ENCODE measurements around the gene ACTRT2.

The ACTRT2 gene

DNA sequence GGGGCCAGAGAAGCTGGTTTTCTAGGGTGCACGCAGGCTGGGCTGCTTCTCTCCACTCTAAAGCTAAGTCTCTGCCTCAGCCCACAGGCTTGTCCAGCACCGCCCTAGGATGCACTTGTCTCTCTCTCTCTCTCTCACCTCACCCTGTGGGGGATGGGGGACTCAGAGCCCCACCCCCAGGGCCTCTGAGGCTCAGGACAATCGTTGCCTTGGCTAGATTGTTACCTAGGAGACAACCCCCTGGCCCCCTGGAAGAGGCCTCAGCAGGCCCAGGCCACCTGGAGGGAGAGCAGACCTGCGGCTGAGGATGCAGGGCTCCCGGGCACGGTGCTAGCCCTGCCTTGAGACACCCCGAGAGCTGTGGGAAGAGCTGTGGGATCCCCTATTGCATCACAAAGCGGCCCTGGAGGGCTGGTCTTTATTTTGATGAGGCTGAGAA is at the start of gene ACTRT2:
Gene ACTRT2 (plus strand): TSS at position 235 of the 439 bp plus-strand sequence. CDS start 220 bp downstream, outside the sequence.
- H3K4me3 ChIP-seq (ENCODE audit: low read depth, low read length): no peak within 1 kb of the TSS
- DNase-seq (ENCODE audit: low read depth): no peak

- DNase-seq (ENCODE audit: low read depth): no peak
- H3K4me3 ChIP-seq (ENCODE audit: low read depth, low read length): no peak overlapping the region
Measured at GRCh38 chr1:2971609-2972008, 49.7 kb upstream of the ACTRT2 start.

GRCh38 chr1:2972011-2972878 is 49.0 kb upstream of the ACTRT2 start:
- no peak for DNase-seq (ENCODE audit: low read depth)
- H3K4me3 ChIP-seq (ENCODE audit: low read depth, low read length): no peak overlapping the region

DNA sequence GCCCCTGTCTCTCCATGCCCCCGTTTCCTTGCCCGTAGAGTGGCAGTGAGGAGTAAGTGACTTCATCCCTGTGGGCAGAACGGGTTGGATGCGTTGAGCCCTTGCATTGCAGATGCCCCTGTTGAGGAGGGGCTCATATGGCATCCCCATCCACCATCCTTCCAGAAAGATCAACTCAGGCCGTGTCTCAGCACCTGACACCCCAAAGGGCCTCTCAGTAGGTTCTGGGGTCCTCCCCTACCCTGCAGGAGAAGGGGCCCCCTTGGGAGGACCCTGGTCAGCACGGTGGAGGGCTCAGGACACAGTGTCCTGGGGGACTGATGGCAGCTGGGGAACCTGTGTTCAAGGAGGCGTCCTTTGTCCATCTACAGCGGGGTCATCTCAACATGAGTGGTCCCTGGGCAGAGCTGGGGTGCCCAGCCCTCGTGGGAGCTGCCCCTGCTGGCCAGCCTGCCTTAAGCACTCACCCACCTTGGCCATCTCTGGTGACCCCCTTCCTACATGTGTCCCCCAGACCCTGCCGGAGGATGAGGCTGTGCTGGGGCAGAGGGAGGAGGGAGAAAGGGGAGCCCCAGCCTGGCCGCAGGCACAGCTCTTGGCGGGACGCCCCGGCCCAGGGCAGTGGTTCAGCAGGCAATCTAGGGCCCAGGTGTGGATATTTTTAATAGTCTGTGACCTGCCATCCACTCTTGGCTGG is 48.2 kb upstream of the ACTRT2 start:
- no peak for DNase-seq (ENCODE audit: low read depth)
- no peak overlapping the region for H3K4me3 ChIP-seq (ENCODE audit: low read depth, low read length)

DNA sequence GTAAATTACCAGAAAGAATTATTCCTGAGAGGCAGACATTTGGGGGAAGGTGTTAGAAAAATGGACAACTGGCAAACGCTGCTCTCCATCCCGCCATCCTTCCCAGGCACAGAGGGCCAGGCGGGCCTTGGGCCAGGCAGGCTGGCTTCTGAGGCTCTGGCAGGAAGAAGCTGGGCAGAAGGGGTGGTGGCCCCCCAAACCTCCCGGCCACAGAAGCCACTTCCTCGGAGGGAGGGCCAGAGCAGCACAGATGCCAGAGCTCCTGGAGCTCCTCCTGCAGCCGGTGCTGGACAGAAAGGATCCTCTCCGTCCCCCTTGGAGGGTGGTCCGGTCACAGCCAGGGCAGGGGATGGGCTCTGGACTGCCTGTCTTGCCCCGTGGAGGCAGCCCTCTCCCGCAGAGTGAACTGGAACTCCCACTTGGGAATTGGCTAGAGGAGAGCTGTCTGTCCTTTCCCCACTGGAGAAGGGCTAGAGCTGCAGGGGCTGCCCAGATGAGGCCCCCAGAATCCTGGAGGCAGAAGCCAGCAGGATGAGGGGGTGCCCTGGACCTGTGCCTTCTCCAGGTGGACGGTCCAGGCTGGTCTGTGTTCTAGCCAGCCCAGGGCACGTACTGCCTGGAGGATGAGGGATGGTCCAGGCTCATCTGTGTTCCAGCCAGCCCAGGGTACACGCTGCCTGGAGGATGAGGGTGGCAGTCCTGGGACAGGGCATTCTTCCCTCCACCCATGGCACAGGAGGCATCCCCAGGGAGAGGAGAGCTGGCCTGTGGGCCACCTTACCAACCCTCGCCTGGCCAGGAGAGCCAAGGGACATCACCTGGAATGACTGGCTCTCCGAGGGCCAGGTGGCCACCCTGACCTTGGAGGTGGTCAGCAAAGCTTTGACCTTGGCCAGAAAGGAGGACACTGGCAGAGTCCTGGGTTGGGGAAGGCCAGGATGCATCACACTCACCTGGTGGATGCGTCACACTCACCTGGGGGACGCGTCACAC is 47.4 kb upstream of the ACTRT2 start:
- no peak overlapping the region for H3K4me3 ChIP-seq (ENCODE audit: low read depth, low read length)
- no peak for DNase-seq (ENCODE audit: low read depth)

GRCh38 chr1:2974701-2975301 is 46.5 kb upstream of the ACTRT2 start:
- no peak for DNase-seq (ENCODE audit: low read depth)
- H3K4me3 ChIP-seq (ENCODE audit: low read depth, low read length): no peak overlapping the region

DNA sequence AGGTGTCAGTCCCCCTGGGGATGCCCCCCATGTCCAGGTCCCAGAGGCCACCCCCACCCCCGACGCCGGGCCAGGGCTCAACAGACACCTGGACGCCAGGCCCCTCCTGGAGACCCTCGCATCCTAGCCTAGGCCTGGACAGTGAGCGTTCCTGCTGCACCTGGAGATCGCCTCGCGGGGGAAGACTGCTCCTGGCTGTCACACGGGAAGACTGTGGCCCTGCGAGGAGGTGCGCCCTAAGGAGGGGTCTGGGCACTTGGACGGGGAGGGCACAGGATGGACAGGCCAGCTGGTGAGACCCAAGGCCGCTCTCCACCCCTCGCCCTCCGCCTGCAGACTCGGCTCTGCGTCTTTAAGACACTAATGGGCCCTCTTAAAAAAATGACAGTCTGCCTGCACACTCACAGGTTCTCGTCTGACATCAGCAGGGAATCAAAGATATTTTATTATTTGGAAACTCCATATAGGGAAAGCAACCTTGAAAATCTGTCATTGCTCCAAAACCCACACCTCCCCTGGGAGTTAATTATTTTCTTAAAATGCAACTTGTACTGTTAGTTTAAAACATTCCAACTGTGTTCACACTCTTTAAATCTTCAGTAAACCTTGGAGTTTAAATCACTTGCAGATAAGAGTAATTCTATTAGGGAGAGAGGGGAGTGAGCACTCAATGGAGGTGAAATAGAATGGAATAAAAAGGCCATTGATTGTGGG is 45.6 kb upstream of the ACTRT2 start:
- DNase-seq (ENCODE audit: low read depth): no peak
- no peak overlapping the region for H3K4me3 ChIP-seq (ENCODE audit: low read depth, low read length)

DNA sequence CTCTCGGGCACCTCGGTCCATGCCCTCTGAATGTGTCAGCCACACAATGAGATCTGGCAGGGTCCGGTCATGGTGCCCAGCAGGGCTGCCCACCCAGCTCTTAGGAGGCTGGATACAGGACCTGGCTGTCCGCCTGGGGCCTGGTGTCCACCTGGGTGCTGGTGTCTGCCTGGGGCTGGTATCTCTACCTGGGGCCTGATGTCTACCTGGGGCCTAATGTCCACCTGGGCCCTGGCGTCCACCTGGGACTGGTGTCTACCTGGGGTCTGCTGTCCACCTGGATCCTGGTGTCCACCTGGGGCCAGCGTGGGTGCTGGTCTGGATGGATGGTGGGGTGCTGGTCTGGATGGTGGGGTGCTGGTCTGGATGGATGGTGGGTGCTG is 45.1 kb upstream of the ACTRT2 start:
- no peak for DNase-seq (ENCODE audit: low read depth)
- H3K4me3 ChIP-seq (ENCODE audit: low read depth, low read length): no peak overlapping the region

GRCh38 chr1:2977886-2978611 is 43.2 kb upstream of the ACTRT2 start:
- H3K4me3 ChIP-seq (ENCODE audit: low read depth, low read length): no peak overlapping the region
- no peak for DNase-seq (ENCODE audit: low read depth)

DNA sequence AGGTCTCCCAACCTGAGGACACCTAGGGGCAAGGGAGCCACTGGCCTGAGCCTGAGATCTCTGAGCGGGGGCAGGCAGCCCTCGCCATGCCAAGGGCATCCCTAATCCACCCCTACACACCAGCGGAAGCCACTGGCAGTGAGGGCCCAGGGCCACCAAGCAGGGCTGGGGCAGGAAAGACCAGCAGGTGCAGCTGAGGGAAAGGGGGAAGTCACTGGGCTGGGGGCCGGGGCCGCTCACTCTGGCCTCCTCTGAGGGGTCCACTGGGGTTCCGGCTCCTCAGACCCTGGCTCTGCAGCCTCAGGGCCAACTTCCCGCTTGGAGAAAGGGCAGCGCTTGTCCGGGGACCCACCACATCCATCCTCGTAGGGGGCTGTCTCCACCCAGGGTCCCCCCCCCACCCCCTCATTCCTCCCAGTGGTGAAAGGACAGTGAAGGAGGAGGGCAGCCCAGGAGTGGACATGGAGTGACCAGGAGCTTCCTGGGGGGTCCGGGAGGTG is 42.5 kb upstream of the ACTRT2 start:
- no peak for DNase-seq (ENCODE audit: low read depth)
- H3K4me3 ChIP-seq (ENCODE audit: low read depth, low read length): no peak overlapping the region

GRCh38 chr1:2979191-2980072 is 41.8 kb upstream of the ACTRT2 start:
- no peak for DNase-seq (ENCODE audit: low read depth)
- no peak overlapping the region for H3K4me3 ChIP-seq (ENCODE audit: low read depth, low read length)

- no peak for DNase-seq (ENCODE audit: low read depth)
- no peak overlapping the region for H3K4me3 ChIP-seq (ENCODE audit: low read depth, low read length)
Measured at GRCh38 chr1:2980073-2980791, 41.0 kb upstream of the ACTRT2 start.

GRCh38 chr1:2980849-2981248 is 40.4 kb upstream of the ACTRT2 start:
- H3K4me3 ChIP-seq (ENCODE audit: low read depth, low read length): no peak overlapping the region
- no peak for DNase-seq (ENCODE audit: low read depth)

DNA sequence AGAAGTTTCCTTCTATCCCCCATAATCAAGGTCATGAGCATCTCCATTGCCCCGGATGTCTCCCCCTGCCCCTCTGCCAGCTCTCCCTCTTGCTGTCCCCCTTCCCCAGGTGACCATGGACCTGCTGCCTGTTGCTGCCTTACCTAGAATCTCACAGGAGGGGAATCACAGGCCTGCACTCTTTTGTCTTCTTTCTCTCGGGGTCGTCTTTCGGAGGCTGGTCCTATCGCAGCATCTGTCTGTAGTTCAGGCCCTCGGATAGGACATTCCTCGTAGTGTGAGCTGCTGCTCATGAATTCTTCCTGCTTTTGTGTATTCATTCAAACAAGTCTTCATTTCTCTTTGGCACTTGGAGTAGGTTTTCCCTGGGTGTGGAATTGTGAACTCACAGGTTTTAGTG is 39.9 kb upstream of the ACTRT2 start:
- H3K4me3 ChIP-seq (ENCODE audit: low read depth, low read length): no peak overlapping the region
- DNase-seq (ENCODE audit: low read depth): no peak

- no peak for DNase-seq (ENCODE audit: low read depth)
- no peak overlapping the region for H3K4me3 ChIP-seq (ENCODE audit: low read depth, low read length)
Measured at GRCh38 chr1:2981981-2982614, 39.2 kb upstream of the ACTRT2 start.
